ENCODE data around the gene ITPR2.
"Not testable (repeated sequence)": the region's sequence is repeated elsewhere in the genome, so short reads cannot be mapped to it uniquely, and the experiment has no call there.

Gene ITPR2

DNA sequence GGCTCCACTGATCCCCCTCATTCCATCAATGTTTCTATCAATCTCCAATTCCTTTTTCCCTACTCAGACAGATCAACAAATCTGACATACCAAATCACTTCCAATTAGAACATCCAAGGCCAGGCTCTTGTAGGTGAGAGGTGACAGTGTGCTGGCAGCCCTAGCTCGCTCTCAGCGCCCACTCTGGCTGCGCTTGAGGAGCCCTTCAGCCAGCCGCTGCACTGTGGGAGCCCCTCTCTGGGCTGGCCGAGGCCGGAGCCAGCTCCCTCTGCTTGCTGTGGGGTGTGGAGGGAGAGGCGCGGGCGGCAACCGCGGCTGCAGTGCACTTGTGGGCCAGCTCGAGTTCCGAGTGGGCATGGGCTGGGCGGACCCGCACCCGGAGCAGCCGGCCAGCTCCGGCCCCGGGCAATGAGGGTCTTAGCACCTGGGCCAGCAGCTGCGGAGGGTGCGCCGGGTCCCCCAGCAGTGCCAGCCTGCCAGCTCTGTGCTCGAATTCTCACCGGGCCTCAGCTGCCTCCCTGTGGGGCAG lies 6.0 kb upstream of the ITPR2 start:
- no peak for TF ChIP-seq CTCF (IDR thresholded peaks at IDR 0.05; ENCODE audit: unreplicated experiment in 3 of 3)
- H3K27me3 Mint-ChIP-seq (ENCODE audit: low read depth): no peaks in the 10 kb centered on the region
- no peaks in the 10 kb centered on the region for H3K9me3 Mint-ChIP-seq
- no peaks in the 10 kb centered on the region for H3K36me3 Mint-ChIP-seq (ENCODE audit: low read depth)
- peaks cover 3% of the 10 kb centered on the region for H3K4me1 Mint-ChIP-seq
- H3K4me3 Mint-ChIP-seq: no peak overlapping the region
- no peak overlapping the region for H3K27ac Mint-ChIP-seq

- TF ChIP-seq CTCF (IDR thresholded peaks at IDR 0.05; ENCODE audit: unreplicated experiment in 3 of 3): no peak
- H3K36me3 Mint-ChIP-seq (ENCODE audit: low read depth): no peaks in the 10 kb centered on the region
- no peak overlapping the region for H3K27ac Mint-ChIP-seq
- H3K27me3 Mint-ChIP-seq (ENCODE audit: low read depth): no peaks in the 10 kb centered on the region
- peaks cover 14% of the 10 kb centered on the region for H3K4me1 Mint-ChIP-seq
- H3K9me3 Mint-ChIP-seq: no peaks in the 10 kb centered on the region
- H3K4me3 Mint-ChIP-seq: peak overlapping the region in 2 of 3 experiments; percentile 13 to 66
Observed at GRCh38 chr12:26836201-26836600, 3.2 kb upstream of the ITPR2 start.

- not testable (repeated sequence) for H3K27me3 Mint-ChIP-seq (ENCODE audit: low read depth); H3K36me3 Mint-ChIP-seq (ENCODE audit: low read depth); H3K9me3 Mint-ChIP-seq
- Mint-ChIP-seq H3K27ac (peak overlapping the region in 2 of 3 experiments; percentile 82 to 99), H3K4me3 (peak overlapping the region; percentile 34 to 90 (median 76)), H3K4me1 (peaks cover 19% of the 10 kb centered on the region)
Observed at GRCh38 chr12:26834503-26835060, 1.6 kb upstream of the ITPR2 start.

DNA sequence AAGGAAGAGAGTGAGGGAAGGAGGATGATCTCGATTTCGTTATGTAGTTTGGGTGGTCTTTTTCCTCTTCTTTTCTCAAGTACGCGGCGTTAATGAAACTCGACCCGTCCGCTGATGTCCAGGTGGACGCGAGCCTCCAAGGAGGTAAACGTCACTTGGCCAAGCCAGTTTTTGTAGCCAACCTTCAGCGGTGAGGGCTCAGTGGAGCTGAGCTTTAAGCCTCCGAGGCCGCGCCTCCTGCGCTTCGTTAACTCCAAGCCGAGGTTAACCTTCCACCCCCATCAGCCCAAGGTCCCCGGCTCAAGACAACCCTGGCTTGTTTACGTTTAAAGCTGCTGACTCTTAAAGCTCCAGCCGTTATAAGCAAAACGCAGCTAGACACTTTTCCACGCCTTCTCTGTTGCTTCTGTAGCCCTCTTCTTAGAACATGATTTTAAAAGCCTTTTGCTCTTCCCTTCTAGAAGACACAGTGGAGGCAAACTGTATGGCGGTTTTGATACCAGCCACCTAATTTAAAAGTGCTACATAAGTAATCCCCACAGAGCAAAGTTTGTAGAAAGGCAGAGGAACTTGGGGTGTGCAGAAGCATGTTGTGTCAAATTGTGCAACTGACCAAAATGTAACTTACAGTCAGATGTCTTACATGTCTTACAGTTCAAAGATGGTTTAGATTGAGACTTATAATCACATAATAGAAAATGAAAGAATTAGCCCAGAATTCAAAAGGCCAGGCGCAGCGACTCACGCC lies 923 bp upstream of the ITPR2 start:
- H3K4me1 Mint-ChIP-seq: peaks cover 19% of the 10 kb centered on the region
- peak overlapping the region; percentile 60 to 99 (median 82) for H3K27ac Mint-ChIP-seq
- TF ChIP-seq CTCF (IDR thresholded peaks at IDR 0.05; ENCODE audit: unreplicated experiment in 3 of 3): no peak
- peaks cover 12% of the 10 kb centered on the region for H3K27me3 Mint-ChIP-seq (ENCODE audit: low read depth)
- peak overlapping the region; percentile 90 to 98 (median 97) for H3K4me3 Mint-ChIP-seq
- no peaks in the 10 kb centered on the region for H3K9me3 Mint-ChIP-seq
- no peaks in the 10 kb centered on the region for H3K36me3 Mint-ChIP-seq (ENCODE audit: low read depth)

DNA sequence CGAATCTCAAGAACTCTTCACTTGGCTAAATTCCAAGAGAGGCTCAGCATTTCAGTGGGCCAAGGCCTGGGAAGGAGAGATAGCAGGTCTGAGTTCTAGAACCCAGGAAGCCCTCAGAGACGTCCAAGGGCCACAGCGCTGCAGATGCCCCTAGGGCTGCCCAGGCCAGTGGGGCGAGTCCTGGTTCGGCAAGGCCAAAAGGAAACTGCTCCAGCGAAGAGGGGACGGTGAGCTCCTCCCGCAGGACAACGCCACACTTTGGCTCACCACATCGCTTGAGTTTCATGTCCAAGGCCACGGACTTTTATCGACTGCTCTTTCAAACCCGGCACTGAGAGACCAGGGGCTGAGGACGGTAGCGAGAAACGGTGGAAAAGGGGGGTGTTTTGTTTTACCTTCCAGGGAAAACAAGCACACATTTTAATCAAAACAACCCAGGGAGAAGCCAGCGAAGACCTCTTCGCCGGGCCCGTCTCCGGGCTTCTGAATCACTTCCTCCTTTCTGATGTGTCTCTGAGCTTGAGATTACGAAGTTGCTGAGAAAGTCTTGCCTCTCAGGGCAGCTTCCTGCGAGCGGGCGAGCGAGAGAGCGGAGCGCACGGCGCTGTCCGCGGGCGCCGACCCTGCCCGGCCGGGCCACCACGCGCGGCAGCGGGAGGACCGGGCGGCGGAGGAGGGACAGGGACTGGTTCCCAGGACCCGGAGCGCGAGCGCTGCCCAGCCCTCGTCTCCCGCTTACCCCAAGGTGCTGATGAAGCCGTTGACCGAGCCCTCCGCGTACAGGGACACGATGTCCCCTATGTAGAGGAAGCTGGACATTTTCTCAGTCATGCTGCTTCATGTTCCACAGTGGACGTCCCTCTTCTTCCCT lies 808 bp downstream of the ITPR2 start:
- H3K27me3 Mint-ChIP-seq (ENCODE audit: low read depth): peaks cover 12% of the 10 kb centered on the region
- peaks cover 19% of the 10 kb centered on the region for H3K4me1 Mint-ChIP-seq
- peak overlapping the region; percentile 83 to 99 (median 92) for H3K27ac Mint-ChIP-seq
- H3K4me3 Mint-ChIP-seq: peak overlapping the region; percentile 97 to 98 (median 97)
- H3K36me3 Mint-ChIP-seq (ENCODE audit: low read depth): no peaks in the 10 kb centered on the region
- TF ChIP-seq CTCF (IDR thresholded peaks at IDR 0.05; ENCODE audit: unreplicated experiment in 3 of 3): no peak
- H3K9me3 Mint-ChIP-seq: no peaks in the 10 kb centered on the region

Measured in nephron (organoid).